Measurements from ENCODE around the gene ADAR.
"Not testable (repeated sequence)": the region's sequence is repeated elsewhere in the genome, so short reads cannot be mapped to it uniquely, and the experiment has no call there.

ADAR gene, protein sequence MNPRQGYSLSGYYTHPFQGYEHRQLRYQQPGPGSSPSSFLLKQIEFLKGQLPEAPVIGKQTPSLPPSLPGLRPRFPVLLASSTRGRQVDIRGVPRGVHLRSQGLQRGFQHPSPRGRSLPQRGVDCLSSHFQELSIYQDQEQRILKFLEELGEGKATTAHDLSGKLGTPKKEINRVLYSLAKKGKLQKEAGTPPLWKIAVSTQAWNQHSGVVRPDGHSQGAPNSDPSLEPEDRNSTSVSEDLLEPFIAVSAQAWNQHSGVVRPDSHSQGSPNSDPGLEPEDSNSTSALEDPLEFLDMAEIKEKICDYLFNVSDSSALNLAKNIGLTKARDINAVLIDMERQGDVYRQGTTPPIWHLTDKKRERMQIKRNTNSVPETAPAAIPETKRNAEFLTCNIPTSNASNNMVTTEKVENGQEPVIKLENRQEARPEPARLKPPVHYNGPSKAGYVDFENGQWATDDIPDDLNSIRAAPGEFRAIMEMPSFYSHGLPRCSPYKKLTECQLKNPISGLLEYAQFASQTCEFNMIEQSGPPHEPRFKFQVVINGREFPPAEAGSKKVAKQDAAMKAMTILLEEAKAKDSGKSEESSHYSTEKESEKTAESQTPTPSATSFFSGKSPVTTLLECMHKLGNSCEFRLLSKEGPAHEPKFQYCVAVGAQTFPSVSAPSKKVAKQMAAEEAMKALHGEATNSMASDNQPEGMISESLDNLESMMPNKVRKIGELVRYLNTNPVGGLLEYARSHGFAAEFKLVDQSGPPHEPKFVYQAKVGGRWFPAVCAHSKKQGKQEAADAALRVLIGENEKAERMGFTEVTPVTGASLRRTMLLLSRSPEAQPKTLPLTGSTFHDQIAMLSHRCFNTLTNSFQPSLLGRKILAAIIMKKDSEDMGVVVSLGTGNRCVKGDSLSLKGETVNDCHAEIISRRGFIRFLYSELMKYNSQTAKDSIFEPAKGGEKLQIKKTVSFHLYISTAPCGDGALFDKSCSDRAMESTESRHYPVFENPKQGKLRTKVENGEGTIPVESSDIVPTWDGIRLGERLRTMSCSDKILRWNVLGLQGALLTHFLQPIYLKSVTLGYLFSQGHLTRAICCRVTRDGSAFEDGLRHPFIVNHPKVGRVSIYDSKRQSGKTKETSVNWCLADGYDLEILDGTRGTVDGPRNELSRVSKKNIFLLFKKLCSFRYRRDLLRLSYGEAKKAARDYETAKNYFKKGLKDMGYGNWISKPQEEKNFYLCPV

DNA sequence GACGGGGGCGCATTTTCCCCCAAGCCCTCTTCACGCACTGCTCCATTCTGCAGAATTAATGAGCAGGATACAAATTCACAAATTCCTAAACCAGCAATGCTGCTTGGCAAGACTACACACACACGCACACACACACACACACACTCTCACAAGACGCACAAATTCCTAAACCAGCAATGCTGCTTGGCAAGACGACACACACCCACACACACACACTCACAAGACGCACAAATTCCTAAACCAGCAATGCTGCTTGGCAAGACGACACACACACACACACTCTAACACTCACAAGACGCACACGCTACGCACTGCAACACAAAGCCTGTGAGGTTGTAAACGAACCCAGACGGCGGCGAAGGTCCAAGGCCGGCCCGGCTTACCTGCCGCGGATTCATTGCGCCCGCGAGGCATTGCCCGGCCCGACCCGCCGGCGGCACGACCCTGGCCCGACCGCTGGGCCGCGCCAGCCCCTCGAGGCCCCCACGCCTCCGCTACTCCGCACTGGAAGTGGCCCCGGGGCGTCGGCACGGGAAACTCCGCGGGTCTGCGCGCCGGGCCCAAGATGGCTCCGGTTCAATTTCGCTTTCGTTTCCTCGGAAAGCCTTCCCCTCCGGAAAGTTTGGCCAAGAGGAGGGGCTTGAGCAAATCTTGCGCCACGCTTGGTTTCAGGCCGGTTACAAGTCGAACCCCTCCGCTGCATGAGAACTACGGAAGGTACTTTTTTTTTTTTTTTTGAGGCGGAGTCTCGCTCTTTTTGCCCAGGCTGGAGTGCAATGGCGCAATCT, at the start of gene ADAR:
TSS of gene ADAR (minus strand) at position 578 of the 788 bp plus-strand sequence. CDS start at position 398, 180 bp downstream.
- DNase-seq (ENCODE audit: low read depth in 1 of 2, low spot score in 1 of 2): peak; percentile 69 to 84

DNA sequence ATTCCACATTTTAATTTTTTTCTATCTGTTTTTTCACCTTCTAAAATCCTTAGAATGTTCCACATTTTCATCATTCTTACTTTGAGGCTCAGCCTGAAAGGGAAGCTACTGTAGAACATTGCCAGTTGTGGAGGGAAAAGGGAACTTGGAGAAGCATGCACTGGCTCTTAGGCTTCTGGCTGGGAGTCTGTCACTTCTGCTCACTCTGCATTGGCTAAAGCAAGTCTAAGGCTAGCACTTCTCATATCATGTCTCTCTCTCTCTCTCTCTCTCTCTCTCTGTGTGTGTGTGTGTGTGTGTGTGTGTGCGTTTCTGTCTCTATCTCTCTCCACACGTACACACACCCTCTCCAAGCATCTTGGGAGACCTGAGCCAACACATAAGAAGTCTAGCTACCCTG, 49.6 kb upstream of the ADAR start:
- DNase-seq (ENCODE audit: low read depth in 1 of 2, low spot score in 1 of 2): no peak

DNA sequence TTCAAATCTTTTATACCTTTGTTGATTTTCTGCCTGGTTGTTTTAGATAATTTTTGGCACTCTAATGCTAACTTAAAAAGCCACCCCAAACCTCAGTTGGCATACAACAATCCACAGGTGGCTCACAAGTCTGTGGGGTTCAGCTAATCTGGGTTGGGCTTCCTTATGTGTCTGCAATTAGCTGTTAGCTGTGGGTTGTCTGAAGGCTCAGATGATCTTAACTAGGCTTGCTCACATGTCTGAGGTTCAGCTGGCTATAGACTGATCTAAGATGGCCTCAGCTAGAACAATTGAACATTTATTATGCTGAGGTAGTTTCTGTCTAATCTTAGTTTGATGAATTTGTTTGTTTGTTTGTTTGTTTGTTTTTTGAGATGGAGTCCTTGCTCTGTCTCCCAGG, 44.9 kb upstream of the ADAR start:
- no peak for DNase-seq (ENCODE audit: low read depth in 1 of 2, low spot score in 1 of 2)

DNA sequence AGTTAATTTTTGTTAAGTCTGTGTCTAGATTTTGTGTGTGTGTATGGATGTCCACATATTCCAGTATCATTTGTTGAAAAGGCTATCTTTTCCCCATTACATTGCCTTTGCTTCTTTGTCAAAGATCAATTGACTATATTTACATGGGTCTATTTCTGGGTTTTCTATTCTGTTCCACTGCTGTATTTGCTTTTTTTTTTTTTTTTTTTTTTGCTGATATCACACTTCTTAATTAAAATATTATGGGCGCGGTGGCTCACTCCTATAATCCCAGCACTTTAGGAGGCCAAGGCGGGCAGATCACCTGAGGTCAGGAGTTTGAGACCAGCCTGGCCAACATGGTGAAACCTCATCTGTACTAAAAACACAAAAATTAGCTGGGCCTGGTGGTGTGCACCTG, 36.7 kb upstream of the ADAR start:
- DNase-seq (ENCODE audit: low read depth in 1 of 2, low spot score in 1 of 2): not testable (repeated sequence)

DNA sequence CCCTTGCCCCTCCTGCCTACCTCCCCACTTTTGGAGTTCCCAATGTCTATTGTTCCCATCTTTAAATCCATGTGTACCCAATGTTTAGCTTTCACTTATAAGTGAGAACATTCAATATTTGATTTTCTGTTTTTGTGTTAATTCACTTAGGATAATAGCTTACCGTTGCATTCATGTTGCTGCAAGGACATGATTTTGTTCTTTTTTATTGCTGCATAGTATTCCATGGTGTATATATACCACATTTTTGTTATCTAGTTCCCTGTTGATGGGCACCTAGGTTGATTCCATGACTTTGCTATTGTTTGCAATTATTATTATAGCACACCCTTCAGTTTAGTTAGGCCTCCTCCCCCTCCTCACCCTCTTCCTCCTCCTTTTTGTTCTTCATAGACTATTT, 33.5 kb upstream of the ADAR start:
- DNase-seq (ENCODE audit: low read depth in 1 of 2, low spot score in 1 of 2): no peak

DNA sequence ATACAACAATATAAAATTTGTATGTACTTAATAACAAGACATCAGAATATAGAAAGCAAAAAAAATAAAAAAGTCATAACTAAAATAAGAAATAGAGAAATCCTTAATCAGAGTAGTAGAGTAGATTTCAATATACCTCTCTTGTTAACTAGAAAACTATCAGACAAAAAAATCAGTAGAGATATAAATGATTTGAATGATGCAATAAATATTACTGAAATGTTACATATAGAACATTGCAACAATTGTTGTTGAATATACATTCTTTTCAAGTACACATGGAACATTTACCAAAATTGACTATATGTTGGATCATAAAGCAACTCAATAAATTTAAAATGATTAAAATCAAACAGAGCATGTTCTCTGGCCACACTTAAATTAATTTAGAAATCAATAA, 31.9 kb upstream of the ADAR start:
- no peak for DNase-seq (ENCODE audit: low read depth in 1 of 2, low spot score in 1 of 2)

DNA sequence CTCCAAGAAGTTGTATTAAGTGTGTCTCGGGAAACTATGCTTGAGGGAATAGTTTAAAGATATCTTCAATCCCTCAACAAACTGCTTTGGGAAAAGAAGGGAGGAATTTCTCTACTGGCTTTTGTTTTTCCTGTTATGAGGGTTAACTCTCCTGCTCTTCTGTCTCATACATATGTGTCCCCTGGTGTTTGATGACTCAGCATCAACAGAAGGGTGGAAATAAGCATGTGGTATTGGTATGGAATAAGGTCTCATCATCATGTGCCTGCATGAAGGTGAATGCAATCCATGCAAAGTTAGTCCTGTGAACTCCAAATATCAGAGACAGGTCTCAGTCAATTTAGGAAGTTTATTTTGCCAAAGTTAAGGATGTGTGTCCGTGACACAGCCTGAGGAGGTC, 27.2 kb upstream of the ADAR start:
- DNase-seq (ENCODE audit: low read depth in 1 of 2, low spot score in 1 of 2): no peak

DNA sequence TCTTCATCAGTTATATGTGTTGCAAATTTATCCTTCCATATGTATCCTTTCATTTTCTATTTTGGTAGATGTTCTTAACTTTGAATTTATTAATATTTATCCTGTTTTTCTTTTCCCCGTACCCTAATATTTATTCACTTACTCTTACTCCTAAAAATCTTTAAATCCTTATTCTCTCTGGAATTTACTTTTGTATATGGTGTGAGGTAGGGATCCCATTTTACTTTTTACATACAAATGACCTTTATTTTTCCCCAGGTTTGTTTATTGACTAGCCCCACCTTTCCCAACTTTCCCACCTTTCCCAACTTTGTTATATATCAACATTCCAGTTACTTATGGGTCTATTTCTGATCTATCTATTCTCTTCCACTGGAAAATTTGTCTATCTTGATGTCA, 21.7 kb upstream of the ADAR start:
- DNase-seq (ENCODE audit: low read depth in 1 of 2, low spot score in 1 of 2): no peak

DNA sequence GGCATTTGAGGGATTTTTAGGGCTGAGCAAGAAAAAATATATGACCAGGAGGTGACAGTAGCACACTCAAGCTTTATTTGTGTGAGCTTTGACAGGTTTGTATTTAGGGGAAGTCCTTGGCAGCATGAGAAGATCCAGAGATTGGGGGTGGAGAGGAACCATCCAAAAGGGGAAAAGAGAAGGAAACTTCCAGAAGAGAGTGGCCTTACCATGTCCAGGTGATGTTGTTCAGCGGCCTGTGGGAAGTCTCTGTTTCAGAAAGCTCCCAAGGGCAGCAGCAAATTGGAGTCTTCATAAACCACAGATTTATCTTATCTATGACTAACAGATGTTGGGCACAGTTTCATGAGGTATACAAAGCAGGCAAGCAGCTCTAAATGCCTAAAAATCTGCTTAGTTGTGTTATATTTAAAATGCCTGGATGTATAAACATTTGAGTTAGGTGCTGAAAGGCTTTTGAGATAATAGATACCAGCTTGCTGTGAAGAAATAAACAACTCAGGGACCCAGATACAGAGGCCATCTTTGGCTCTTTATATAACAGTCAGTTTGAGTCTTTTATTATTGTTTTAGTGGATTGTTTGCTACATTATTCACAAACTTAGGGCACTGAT, 21.2 kb upstream of the ADAR start:
- no peak for DNase-seq (ENCODE audit: low read depth in 1 of 2, low spot score in 1 of 2)

DNA sequence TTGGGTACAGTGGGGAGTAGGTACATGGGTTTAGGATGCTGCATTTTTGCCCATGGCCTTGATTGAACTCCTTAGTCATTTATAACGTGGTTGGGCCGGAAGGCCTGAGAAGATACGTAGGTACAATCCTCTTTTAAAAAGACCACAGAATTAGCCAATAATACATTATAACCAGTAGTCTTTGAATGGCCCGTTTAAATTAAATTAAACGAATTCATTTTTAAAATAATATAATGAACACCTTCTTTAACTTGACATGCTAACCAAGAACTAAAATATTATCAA, 20.1 kb upstream of the ADAR start:
- no peak for DNase-seq (ENCODE audit: low read depth in 1 of 2, low spot score in 1 of 2)

DNA sequence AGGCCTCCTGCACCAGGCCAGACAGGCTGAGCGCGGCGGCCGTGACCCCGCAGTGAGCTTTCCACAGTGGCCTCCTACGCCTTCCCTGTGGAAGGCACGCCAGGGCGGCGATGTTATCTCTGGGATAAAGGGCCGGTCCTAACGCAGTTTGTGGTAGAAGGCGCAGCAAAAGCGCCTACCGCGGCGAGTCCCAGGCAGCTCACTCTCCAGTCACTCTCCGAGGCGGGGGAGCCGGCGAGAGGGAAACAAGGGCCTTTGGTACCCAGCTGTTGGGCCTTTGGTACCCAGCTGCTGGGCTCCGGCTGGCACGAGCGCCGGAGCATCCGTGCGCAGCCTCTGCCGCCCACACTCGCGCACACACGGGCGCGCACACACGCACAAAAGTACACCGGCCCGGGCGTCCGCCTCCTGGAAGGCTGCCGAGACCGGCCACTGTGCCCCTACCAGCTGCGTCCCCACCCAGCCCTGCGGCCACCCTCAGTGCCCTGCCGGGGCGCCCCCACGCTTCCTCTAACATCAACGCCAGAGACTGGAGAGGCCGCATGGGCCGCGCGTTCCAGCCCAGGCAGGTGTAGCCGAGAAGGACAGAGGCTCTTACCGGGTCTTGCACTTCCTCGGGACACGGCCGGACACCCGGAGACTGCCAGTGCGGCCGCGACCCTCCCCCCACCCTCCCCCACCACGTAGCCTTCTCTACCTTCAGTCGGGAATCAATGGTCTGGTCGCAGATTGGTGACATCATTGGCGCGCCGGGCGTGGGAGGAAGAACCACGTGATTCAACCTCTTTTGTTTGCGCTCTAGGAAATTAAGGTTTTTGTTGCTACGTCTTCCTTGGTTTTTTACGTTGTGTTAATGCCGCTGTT, 19.5 kb upstream of the ADAR start:
- peak; percentile 82 to 86 for DNase-seq (ENCODE audit: low read depth in 1 of 2, low spot score in 1 of 2)

DNA sequence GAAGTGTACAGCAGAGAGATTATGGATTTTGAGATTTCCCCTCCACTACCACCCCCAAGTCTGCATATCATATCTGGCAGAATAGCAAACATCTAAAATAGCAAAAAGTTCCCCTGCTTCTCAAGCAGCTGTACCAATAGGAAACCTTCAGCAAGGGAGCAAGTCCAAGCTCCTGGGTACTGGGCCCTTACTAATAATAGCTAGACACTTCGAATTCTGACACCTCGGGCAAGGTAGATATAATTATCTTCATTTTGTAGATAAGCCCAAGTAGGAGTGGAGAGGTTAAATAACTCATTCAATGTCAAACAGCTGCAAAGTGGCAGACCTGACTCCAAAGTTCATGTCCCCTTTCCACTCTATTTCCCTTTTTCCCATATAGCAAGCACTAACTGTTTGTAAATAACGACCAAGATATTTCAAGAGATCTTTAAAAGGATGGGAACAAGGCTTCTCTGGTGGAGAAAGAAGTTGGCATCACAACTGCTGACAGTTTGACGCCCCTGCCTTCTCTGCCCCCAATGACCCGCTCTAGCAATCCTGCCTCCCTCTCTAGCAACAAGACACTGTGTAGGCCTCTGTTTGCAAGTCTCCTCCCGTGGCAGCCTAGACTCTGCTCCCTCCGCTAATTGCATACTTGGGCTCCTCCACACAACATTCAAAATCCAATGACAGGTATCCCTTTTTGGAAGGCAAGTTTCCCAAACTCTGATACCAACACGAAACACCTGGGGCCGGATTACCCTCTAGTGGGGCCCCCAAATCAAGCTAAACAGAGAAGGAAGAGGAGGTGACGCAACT, 18.7 kb upstream of the ADAR start:
- DNase-seq (ENCODE audit: low read depth in 1 of 2, low spot score in 1 of 2): no peak

DNA sequence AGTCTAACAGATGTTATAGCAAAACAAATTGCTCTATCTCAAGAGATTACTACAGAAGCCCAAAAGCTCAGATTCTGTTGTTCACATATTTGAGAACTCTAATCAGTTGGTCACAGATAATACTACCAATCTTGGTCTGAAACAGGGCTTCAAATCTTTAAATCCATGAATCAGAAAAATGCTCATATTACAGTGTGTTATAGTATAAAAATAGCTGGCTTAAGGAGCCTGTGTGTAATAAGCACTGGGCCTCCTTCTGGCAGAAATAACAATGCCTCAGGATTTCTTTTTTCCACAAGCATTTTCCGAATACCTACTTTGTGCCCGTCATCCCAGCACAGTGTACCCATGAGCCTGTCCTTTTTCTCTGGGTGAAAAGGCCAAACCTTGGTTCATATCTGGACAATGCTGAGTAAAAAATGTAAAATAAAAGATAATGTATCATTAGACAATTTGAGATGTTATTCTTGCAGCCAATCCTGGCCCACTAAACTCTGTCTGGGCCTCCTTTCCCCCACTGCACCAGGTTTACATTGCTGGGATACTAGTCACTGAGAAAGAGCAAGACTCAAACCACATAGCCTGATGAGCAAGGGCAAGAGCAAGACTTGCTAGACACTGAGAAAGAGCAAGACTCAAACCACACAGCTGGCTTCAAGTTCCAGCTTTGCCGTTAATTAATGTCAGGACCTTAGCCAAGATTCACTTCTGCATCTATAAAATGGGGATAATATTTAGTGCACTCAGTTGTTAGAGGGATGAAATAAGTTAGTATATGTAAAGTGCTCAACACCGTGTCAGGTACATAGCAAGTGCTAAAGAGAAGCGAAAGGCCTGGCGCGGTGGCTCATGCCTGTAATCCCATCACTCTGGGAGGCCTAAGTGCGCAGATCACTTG, 17.0 kb upstream of the ADAR start:
- DNase-seq (ENCODE audit: low read depth in 1 of 2, low spot score in 1 of 2): no peak

DNA sequence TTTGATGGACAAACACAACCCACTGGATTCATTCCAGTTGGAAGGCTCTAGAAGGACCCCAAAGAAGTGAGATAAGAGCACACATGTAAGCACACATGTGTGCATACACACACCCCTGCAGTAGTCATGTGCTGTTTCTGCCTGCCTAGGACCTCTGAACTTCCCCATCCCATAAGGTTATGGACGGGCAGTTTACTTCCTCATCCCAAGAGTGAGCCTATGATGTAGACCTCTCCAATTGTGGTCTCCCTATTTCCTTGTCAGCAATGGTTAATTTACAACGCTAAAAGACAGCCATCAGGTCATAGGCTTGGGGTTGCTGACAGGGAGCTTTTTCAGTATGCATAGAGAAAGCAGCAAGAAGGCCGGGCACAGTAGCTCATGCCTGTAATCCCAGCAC, 15.4 kb upstream of the ADAR start:
- DNase-seq (ENCODE audit: low read depth in 1 of 2, low spot score in 1 of 2): no peak

DNA sequence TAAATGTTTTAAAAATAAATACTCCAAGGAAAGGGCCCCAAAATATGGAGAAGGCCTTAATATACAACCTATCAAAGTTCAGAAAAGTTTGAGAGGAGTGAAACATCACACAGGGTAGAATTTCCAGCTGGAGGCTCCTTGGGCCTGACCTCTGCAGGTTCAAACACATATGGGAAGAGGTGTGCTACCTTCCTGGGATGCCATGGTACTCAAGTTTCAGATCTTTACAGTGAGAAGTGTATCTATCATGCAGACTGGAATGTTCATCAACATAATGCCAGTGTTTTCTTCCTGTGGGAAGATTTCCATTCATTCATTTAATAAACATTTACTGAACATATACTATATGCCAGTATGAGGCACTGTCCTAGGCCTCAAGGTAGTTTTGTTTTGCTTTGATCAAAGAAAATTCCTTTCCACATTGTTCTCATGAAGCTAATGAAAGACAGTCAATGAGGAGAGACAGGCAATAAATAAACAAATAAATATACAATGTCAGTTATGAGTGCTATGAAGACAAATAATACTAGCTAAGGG, 14.6 kb upstream of the ADAR start:
- DNase-seq (ENCODE audit: low read depth in 1 of 2, low spot score in 1 of 2): no peak

DNA sequence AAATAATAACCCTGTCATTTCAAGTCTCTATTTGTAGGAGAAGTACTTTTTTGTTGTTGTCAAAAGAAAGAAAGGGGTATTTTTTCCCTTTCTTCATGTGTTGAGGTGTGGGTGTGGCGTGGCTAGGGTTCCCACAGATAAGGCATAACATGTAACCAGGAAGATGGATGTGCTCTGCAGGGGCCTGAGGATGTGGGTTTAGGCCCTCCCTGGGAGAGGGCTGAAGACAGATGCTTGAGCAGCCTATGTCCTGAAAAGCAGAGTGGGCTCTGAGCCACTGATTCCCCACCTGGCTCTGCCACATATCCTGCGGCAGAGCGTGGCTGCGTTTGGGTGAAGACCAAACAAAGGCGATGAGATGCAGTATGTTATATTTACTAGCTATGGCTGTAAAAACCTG, 13.9 kb upstream of the ADAR start:
- DNase-seq (ENCODE audit: low read depth in 1 of 2, low spot score in 1 of 2): no peak

DNA sequence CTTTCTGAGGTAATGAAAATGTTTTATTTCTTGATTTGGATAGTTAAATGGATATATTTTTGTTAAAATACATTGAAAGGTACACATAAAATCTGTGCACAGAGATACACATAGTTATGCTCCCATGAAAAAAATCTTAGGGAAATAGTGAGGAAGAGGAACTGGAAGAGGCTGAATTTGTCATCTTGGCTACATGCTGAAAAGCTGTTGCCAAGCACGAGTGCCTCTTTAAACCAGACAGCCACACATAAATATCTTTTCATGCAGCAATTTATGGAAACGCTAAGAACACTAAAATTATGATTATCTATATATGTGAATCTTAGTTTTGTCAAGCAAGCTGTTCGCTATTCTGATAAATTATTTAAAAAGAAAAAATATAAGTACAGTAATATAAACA, 12.8 kb upstream of the ADAR start:
- DNase-seq (ENCODE audit: low read depth in 1 of 2, low spot score in 1 of 2): no peak
